NCI-H146 treated with DMSO at 0.1 percent for 48 hours (cell line): ENCODE data around the gene PTK6.

ENCODE experiments used
- DNase-seq: peaks from one replicate; lab custom pipeline; 2025; ENCODE audit not compliant: unreplicated experiment; lab: John Stamatoyannopoulos, UW

PTK6 gene

DNA sequence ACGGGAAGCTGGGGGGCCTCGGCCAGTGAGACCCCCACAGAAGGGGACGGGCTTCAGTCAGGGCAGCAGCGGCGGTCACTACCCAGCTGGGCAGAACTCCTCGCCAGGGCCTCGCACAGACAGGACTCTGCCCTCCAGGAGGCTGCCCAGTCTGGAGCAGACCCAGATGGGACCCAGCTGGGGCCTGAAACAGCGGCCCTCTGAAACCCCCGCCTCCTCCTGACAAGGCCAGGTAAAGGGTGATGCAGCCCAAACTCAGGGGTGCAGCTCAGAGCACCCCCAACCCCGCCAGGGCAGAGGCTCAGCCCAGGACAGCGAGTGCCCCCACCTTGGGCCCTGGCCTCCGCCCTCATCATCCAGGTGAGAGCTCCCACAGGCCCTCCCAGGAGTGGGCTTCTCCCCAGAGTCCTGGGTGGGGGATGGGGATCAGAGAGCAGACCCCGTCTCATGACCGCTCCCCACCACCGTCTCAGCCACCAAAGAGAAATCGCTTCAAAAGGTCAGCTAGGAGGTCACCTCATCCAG lies 40.5 kb downstream of the PTK6 start:
- DNase-seq: no peak

DNA sequence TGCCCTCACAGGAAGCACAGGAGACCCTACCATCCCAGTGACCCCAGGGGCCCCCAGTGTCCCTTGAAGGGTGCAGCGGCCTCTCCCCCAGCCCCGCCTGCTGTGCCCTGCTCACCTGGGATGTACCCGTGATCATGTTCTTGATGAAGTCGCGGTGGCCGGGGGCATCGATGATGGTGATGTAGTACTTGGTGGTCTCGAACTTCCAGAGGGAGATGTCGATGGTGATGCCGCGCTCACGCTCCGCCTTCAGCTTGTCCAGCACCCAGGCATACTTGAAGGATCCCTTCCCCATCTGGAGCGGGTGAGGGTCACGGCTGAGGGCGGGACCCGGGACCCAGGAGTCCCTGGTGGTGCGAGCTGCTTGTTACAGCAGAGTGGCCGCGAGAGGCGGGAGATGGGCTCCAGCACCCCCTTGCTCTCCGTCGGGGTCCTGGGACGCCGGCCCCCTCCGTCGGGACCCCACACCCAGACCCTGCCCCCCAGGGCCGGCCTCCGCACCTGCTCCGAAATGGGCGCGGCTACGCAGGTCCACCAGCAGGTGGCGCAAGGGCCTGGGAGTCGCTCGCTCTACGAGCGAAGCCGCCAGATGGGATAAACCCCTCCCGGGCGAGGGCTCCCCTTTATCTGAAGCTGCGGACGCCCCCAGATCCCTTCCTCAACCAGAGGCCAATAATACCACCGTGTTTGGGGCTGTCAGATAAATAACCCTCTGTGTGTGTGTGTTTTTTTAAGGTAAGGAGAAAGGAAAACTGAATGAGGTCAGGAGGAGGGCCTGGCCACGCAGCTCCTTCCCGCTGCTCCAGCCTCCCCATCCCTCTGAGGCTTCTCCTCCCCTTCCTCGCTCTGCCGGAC lies 41.2 kb downstream of the PTK6 start:
- no peak for DNase-seq

DNA sequence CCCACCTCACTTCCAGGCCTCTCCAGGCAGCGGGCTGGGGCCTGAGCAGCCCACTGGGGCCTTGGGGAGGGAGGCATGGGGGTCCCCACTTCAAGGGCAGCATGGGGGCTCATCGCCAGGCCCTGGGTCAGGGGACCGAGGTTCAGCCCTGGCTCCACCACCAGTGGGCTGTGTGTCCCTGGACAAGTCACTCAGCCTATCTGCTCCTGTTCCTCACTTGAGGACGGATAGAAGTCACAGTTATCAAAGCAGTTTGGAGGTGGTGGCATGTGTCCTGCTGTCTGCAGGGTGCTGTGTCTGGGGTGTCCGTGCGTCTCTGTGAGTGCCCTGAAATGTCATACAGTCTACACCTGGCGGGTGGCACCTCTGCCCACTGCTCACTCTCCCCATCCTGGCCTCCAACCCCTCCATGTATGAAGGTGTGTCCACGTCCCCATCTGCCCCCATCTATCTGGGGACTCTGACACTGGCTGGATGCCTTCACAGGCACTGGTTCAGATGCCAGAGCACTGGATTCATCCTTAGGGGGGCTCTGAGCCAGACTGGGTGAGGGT lies 41.9 kb downstream of the PTK6 start:
- DNase-seq: no peak

DNA sequence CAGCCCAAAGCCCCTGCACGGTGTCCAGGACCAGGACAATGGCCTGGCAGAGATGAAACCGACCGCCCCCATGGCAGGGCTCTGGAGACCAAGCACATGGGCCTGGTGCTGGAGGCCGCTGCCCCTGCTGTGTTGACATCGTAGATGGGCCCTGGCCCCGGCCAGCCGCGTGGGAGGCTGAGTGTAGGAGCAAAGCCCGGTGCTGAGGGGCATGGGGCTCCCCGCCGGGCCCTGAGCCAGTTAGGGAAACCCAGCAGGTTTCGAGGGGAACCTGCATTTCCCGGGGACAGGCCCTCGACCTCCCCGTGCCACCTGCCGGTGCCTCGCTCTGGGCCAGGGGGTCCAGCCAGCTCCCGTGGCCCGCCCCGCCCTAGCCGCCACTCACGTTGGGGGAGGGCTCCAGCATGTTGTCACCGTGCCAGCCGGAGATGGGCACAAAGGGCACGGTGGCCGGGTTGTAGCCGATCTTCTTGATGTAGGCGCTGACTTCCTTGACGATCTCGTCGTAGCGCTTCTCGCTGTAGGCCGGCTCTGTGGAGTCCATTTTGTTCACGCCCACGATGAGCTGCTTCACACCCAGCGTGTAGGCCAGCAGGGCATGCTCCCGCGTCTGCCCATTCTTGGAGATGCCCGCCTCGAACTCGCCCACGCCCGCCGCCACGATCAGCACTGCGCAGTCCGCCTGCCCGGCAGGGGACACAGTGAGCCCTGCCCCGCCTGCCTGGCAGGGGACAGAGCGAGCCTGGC lies 42.6 kb downstream of the PTK6 start:
- DNase-seq: no peak

DNA sequence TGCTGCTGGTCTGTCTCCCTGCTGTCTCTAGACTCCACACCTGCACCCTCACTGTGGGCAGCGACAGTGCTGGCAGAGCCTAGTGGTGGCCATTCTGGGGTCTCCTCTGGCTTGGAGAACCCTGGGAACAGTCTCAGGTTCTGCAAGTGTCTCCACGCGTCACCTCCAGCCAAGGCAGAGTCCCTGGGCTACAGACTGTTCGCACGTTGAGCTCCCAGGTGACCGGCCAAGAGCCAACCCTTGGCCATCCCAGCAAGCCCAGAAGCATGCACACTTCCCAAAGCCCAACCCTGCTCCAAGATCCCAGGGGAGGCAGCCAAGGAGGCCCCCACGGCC lies 43.1 kb downstream of the PTK6 start:
- no peak for DNase-seq

DNA sequence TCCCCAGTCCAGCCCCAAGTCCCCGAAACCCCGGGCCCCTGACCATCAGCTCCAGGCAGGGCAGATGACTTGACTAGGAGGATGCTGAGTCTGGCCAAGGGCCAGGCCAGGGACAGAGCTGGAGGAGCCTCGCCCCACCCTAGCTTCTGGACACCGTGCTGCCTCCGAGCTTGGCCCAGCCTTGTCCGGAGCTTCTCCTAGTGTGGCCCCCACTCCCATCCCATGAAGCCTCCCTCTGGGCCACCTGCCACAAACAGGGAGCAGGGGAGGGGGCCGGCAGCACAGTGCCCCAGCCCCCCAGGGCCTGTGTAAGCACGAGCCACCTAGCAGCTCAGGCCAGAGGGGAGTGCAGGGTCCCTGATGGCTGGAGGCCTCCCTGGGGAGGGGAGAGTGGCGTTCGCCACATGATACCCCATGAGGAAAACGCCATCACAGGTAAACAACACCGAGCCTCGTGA lies 43.6 kb downstream of the PTK6 start:
- no peak for DNase-seq

DNA sequence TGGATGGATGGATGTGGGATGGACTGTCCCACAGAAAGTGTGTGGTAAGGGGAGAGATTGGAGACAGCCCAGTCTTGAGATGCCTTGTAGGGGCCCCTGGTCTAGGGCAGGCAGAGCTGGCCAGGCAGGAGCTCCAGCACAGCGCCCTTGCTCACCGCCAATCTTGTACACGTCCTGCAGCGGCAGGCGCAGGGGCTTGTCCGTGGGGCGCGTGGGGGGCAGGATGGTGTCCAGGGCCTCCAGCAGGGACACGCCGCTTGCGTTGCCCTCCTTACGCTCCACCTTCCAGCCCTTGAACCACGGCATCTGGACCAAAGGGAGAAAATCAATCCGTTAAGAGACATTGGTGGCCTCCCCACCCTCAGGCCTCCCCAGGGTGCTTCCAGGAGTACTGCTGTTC lies 44.2 kb downstream of the PTK6 start:
- DNase-seq: no peak

DNA sequence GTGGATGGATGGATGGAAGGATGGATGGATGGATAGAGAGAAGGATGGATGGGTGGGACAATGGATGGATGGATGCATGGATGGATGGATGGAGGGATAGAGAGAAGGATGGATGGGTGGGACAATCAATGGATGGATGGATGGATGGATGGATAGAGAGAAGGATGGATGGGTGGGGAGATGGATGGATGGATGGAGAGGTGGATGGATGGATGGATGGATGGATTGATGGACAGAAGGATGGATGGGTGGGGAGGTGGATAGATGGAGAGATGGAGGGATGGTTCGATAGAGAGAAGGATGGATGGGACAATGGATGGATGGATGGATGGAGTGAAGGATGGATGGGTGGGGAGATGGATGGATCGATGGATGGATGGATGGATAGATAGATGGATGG lies 44.7 kb downstream of the PTK6 start:
- no peak for DNase-seq

DNA sequence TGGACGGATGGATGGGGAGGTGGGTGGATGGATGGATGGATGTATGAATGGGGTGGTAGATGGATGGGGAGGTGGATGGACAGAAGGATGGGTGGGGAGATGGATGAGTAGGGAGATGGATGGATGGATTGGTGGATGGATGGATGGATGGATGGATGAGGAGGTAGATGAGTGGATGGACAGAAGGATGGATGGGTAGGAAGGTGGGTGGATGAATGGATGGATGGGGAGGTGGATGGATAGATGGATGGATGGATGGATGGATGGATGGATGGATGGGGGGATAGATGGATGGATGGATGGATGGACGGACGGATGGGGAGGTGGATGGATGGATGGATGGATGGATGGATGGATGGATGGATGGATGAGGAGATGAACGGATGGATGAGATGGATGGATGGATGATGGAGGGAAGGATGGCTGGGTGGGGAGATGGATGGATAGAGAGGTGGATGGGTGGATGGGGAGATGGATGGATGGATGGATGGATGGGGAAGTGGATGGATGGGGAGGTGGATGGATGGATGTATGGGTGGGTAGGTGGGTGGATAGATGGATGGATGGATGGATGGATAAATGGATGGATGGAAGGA lies 45.4 kb downstream of the PTK6 start:
- DNase-seq: no peak

DNA sequence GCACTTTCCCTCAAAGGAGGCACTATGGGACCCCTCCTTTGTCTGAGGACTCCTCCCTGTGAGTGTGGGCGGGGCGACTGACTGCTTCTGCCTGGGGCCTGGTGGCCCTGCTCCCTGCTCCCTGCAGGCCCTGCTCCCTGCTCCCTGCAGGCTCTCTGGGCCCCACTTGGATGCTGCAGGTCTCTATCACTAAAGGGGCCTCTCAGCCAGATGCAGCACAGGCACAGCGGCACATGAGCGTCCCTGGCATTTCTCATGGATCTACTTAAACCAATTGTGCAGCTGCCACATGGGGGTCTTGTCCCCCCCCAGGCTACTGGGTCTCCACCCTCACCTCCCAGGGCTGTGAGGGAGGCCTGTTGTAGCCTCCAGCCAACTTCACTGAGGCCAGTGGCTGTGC lies 46.1 kb downstream of the PTK6 start:
- DNase-seq: no peak

DNA sequence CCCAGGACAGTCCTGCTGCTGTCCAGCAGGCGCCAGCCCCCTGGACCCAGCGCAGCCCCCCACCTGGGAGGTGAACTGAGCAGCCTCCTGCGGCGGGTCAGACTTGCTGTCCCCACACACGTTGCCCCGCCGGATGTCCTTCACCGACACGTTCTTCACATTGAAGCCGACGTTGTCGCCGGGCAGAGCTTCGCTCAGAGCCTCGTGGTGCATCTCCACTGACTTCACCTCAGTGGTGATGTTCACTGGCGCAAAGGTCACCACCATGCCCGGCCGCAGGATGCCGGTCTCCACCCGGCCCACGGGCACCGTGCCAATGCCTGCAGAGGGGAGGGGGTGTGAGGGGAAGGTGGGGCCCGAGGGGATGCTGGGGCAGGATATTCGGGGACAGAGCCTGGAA lies 46.8 kb downstream of the PTK6 start:
- no peak for DNase-seq

DNA sequence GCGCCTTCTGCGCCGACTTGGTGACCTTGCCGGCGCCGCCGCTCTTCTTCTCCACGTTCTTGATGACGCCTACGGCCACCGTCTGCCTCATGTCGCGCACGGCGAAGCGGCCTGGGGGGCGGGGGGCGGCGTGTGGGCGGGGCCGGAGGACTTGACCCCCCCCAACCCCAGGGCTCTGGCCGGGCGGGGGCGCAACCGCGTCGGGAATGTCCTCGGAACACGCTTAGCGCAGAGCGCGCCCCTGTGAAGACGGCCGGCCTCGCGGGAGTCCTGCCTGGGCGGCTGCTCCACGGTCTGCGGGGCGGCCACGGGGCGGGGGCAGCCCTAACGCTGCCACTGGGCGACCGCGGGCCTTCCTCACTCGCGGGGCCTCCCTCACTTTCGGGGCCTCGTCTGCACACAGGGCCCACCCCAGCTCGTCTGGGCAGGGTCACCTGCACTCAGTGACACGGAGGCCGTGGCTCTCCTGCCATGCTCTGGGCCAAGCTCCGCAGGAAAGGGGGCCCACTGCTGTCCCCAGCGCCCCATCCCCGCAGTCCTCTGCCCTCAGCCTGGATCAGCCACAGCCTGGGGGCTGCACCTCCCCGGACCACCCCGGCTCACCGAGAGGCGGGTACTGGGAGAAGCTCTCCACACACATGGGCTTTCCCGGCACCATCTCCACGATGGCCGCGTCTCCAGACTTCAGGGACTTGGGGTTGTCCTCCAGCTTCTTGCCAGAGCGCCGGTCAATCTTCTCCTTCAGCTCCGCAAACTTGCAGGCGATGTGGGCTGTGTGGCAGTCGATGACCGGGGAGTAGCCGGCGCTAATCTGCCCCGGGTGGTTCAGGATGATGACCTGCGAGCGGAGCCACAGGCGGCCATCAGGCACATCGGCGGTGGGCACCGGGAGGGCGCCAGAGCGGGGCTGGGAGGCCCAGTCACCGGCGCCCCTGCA lies 48.6 kb downstream of the PTK6 start:
- DNase-seq: no peak

DNA sequence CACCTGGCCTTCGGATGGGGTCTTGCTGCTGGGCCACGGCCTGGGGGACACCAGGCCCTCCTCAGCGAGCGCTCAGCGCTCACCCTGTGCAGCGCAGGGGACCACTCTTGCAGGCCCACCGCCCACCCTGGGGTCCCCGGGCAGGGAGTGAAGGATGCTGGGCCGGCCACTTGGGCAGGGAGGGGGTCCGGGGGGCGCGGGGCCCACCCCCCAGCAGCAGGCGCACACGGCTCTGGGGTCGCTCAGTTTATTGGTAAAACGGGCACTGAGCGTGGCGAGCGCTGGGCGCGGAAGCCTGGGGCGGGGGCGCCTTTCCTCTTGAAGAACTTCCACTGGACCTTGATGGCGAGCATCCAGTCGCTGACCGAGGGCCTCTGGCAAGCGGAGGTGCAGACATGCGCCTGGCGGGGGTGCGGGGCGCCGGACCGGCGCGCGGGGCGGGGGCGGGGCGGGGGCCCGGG lies 49.4 kb downstream of the PTK6 start:
- DNase-seq: no peak

DNA sequence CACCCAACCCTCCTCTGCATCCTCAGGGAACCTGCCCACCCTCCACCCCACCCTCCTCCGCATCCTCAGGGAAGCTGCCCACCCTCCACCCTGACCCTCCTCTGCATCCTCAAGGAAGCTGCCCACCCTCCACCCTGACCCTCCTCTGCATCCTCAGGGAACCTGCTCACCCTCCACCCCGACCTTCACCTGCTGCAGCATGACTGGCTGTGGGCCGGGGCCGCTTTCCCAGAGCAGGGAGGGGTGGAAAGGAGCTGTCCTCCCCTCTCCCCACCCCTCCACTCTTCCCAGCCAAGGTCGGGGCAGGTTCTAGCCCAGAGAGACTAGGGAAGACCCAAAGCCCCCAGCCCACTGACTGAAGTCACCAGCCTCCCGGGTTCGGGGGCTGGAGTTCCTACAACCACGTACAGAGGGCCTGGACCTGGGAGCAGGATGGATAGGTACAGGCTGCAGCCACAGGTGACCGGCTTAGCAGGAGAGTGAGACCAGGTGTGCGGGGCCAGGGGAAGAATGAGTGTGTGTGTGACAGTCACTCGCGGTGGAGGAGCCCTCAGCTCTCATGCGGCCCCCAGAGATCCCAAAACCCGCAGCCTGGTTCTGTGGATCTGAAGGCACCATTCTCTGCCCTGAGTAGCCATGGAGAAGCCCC lies 49.9 kb downstream of the PTK6 start:
- no peak for DNase-seq

DNA sequence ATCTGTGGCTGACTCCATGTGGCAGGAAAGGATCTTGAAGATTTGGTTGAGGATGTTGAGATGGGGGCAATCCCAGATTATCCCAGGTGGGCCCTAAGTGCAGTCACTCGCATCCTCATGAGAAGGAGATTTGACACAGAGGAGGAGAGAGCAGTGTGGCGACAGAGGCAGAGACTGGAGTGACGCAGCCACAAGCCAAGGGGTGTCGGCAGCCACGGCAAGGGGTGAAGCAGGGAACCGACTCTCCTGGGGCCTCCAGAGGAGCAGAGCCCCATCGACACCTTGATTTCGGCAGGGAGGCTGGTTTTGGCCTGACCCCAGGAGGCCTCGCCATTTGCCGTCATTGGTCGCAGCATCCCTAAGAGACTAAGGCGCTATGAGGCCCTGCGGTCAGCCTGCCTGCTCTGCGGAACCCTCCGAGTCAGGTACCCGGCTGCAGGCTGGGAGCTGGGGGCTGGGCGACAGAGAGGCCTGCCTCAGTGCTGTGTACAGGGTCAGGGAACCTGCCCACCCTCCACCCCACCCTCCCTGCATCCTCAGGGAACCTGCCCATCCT lies 50.8 kb downstream of the PTK6 start:
- no peak for DNase-seq

DNA sequence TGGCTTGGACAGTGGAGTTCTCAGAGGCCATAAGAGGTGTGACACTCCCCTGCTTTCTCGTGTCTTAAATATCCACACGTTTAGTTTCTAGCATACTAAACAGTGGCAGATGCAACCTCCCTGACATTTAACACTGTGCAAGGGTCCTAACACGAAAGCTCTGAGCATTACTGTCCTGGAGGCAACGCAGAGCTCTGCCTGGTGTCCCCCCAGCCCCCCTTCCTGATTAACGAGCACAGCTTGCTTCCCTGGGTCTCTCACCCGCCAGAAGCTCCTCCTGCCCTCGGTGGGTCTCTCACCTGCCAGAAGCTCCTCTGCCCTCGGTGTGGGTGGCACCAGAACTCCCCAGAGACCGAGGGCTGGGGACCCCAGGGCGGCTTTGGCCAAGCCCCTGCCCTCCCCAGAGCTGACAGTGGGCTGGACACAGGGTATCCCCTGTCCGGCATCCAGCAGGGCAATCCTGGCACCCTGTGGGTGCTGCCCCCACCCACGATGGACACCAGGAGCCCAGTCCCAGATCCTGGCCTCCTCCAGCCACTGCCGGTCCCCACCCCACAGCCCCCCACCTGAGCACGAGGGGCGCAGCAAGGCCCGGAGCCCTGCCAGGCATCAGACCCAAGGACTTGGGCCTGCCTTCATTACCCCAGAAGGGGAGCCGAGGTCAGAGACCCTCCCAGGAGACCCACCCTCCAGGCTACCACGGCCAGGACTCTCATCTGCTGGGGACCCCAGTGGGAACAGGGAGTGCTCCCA lies 52.3 kb downstream of the PTK6 start:
- no peak for DNase-seq

DNA sequence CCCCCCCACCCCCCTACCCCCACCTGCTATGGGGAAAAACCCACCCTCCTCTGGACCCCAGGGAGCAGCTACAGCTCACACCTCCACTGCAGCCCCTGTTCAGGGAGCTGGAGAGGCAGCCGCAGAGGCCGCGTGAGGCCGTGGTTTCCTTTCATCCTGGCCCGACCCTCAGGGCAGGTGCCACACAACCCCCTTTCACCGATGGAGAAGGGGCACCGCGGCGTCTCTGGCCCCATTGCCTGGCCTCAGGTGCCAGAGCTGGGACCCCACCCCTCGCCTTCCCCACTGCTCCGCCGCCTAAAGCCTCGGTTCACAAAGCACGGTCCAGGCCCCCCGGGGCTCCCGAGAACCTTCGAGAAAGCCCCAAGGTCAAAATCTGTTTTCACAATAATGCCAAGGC lies 52.9 kb downstream of the PTK6 start:
- DNase-seq: no peak

DNA sequence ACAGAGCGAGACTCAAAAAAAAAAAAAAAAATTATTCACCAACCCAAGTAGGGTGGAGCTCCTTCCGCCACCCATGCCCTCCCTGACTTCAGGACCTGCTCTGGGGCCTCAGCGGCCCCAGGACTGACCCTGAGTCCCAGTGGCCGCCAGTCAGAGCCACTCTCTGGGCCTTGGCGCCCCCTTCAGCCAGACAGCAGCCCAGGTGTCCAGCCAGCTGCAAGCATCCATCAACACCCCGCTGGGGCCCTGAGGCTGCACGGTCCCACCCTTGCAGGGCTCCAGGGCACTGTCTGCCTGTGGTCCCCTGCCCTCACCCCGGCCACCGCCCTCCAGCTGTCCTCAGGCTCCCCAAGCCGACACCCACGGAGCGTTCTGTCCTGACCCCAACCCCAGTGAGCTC lies 53.3 kb downstream of the PTK6 start:
- DNase-seq: peak; percentile 46

DNA sequence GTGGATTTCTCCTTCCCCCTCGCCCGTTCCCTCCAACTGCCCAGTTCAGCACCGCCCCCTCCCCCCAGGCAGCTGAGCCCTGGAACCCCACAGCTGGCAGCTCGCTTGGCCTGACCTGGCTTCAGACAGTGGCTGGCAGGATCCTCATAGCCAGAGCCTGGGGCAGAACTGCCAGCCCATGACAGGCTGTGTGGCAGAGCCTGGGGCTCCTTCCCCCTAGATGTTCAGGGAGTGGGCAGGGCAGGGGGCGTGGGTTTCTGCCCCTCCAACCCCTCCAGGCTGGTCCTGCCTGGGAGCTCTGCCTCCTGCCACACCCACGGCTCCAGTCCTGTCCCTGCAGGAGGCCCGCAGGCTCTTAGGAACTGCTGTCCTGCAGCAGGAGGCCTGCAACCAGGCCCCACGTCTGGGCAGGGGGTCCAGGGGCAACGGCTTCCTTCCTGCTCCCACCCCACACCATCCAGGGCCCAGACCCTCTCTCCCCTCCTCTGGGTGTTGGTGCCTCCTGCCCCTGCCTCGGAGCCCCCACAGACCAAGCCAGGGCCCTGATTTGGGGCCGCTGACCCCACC lies 55.1 kb downstream of the PTK6 start:
- no peak for DNase-seq
